GM23338 (cell line): ENCODE measurements around the gene PLXNB2. TPM values are rescaled to one million over a fixed set of nuclear protein-coding genes. Genes with fewer than 3 reads are reported as not detected.

Experiments used
- ATAC-seq: fragments of 200-7000 bp; cut with Tn5 transposase; 3 replicates; pipeline ENCODE4 v1.9.1; 2020
- DNase-seq: peaks from one replicate; pipeline ENCODE4 v3.0.0-alpha.2; 2015; ENCODE audit warnings: low spot score
- H2AFZ ChIP-seq: fragments of 200-600 bp; sonication (generic); 2 replicates; pipeline ENCODE4 v1.8.0; 2016; ENCODE audit warnings: antibody characterized with exemption, mild to moderate bottlenecking, moderate library complexity
- H3F3A ChIP-seq: fragments of 200-600 bp; sonication (generic); replicated peaks from 2 replicates; pipeline ENCODE4 v1.8.0; 2017; ENCODE audit warnings: antibody characterized with exemption, mixed run types, low read depth
- H3K27ac ChIP-seq: fragments of 200-600 bp; sonication (generic); 2 replicates; pipeline ENCODE4 v1.6.1; 2016; ENCODE audit warnings: low read depth
- H3K27me3 ChIP-seq: fragments of 200-600 bp; sonication (generic); 2 replicates; pipeline ENCODE4 v1.8.0; 2016; ENCODE audit warnings: mild to moderate bottlenecking, mixed run types, moderate library complexity; ENCODE audit not compliant: insufficient read depth
- H3K36me3 ChIP-seq: fragments of 200-600 bp; sonication (generic); 2 replicates; pipeline ENCODE4 v1.8.0; 2016; ENCODE audit warnings: mild to moderate bottlenecking; ENCODE audit not compliant: insufficient read depth
- H3K4me1 ChIP-seq: fragments of 200-600 bp; sonication (generic); 2 replicates; pipeline ENCODE4 v1.8.0; 2016; ENCODE audit warnings: mild to moderate bottlenecking, moderate library complexity; ENCODE audit not compliant: insufficient read depth
- H3K4me2 ChIP-seq: fragments of 200-600 bp; sonication (generic); 2 replicates; pipeline ENCODE4 v1.7.1; 2017; ENCODE audit warnings: mixed run types
- H3K4me3 ChIP-seq: fragments of 200-600 bp; sonication (generic); 2 replicates; pipeline ENCODE4 v1.6.1; 2016; ENCODE audit warnings: mixed run types
- H3K79me2 ChIP-seq: fragments of 200-600 bp; sonication (generic); replicated peaks from 2 replicates; pipeline ENCODE4 v1.8.0; 2017; ENCODE audit warnings: mild to moderate bottlenecking; ENCODE audit not compliant: insufficient read depth
- H3K9me2 ChIP-seq: fragments of 200-600 bp; sonication (generic); 2 replicates; pipeline ENCODE4 v1.8.0; 2017; ENCODE audit not compliant: insufficient read depth
- H4K20me1 ChIP-seq: fragments of 200-600 bp; sonication (generic); replicated peaks from 2 replicates; pipeline ENCODE4 v1.8.0; 2017; ENCODE audit warnings: mild to moderate bottlenecking; ENCODE audit not compliant: insufficient read depth
- H3K27ac Mint-ChIP-seq: 2 replicates; pipeline ENCODE4 v1.8.0; 2020; ENCODE audit warnings: inconsistent platforms, mild to moderate bottlenecking, moderate library complexity, mixed read lengths
- H3K27me3 Mint-ChIP-seq: 3 replicates; pipeline ENCODE4 v1.8.0; 2022; ENCODE audit warnings: low read depth, mild to moderate bottlenecking, moderate library complexity, mixed read lengths, inconsistent platforms; ENCODE audit not compliant: insufficient read depth, poor library complexity
- H3K36me3 Mint-ChIP-seq: 3 replicates; pipeline ENCODE4 v1.8.0; 2021; ENCODE audit warnings: low read depth, mild to moderate bottlenecking, inconsistent platforms, moderate library complexity, mixed read lengths
- H3K4me1 Mint-ChIP-seq: 3 replicates; pipeline ENCODE4 v1.8.0; 2020; ENCODE audit warnings: mild to moderate bottlenecking, inconsistent platforms, mixed read lengths
- H3K4me3 Mint-ChIP-seq: 3 replicates; pipeline ENCODE4 v1.8.0; 2021; ENCODE audit warnings: moderate library complexity, mild to moderate bottlenecking, inconsistent platforms, mixed read lengths
- H3K9me3 Mint-ChIP-seq: 3 replicates; pipeline ENCODE4 v1.8.0; 2020; ENCODE audit warnings: moderate library complexity, mild to moderate bottlenecking, inconsistent platforms, mixed read lengths
- CTCF ChIP-seq, 2 experiments: fragments of 200-600 bp in 1 of 2; sonication (generic) in 1 of 2; conservative IDR thresholded peaks; 2 replicates each; pipeline versions ENCODE4 v1.5.1 to v1.6.1; 2016 to 2017; ENCODE audit warnings: antibody characterized with exemption in 2 of 2, low read depth in 2 of 2, mild to moderate bottlenecking in 2 of 2, moderate library complexity in 1 of 2
- EZH2 ChIP-seq: fragments of 200-600 bp; sonication (generic); IDR thresholded peaks from one replicate; pipeline ENCODE4 v1.8.0; 2017; ENCODE audit warnings: antibody characterized with exemption, mild to moderate bottlenecking, low read depth; ENCODE audit not compliant: unreplicated experiment
- EZH2phosphoT487 ChIP-seq: fragments of 200-600 bp; sonication (generic); IDR thresholded peaks from one replicate; pipeline ENCODE4 v1.8.1; 2018; ENCODE audit warnings: antibody characterized with exemption; ENCODE audit not compliant: unreplicated experiment
- ZNF114 ChIP-seq: fragments of 250-450 bp; sonication (Bioruptor Pico); IDR thresholded peaks from 2 replicates; pipeline ENCODE4 v1.5.0; 2020; ENCODE audit warnings: mild to moderate bottlenecking, moderate library complexity
- ZNF462 ChIP-seq: fragments of 250-450 bp; sonication (Bioruptor Pico); IDR thresholded peaks from 2 replicates; pipeline ENCODE4 v1.5.0; 2020; ENCODE audit warnings: mild to moderate bottlenecking, moderate library complexity
- polyA plus RNA-seq: library from polyadenylated mRNA; unstranded; fragments of >200 nt; fragmentation: Nextera tagmentation; extraction: Ambion mirVana; gene quantifications from 2 replicates; pipeline ENCODE4 v1.2.1, GENCODE V29; 2016
- total RNA-seq: library from RNA; depleted of rRNA; stranded (reverse); fragments of >200 nt; shearing (Covaris generic); gene quantifications from 2 replicates; pipeline ENCODE4 v1.2.3, GENCODE V29; 2014

Gene PLXNB2
- total and polyA plus RNA-seq, 2 experiments from 2014 or later, result 29.1 to 66.3 TPM

GRCh38 chr22:50277761-50278160 lies 29.7 kb downstream of the PLXNB2 start (continued):
- no peak for TF ChIP-seq ZNF462 (CRISPR knock-in tag)
- TF ChIP-seq EZH2phosphoT487, result no peak
- no peak for TF ChIP-seq EZH2

GRCh38 chr22:50276143-50276542 lies 31.3 kb downstream of the PLXNB2 start:
- Mint-ChIP-seq H3K4me1 (peaks cover under 1% of the 10 kb centered on the region; the same call in 1 of the 3 replicates), H3K36me3 (peaks cover 63% of the 10 kb centered on the region), H3K27me3 (peaks cover 13% of the 10 kb centered on the region), H3K9me3 (peaks cover 18% of the 10 kb centered on the region), H3K4me3 (no peak overlapping the region), H3K27ac (no peak overlapping the region)
- Histone ChIP-seq H2AFZ (no peak overlapping the region), H4K20me1 (no peaks in the 10 kb centered on the region), H3K4me3 (no peak overlapping the region), H3K27ac (no peak overlapping the region), H3K9me2 (no peaks in the 10 kb centered on the region), H3K4me1 (no peaks in the 10 kb centered on the region), H3F3A (peaks cover under 1% of the 10 kb centered on the region; the same call in 1 of the 2 replicates), H3K36me3 (0 out of 2 replicates have a peak, but pooled peaks cover 8% of the 10 kb centered on the region), H3K79me2 (no peaks in the 10 kb centered on the region), H3K4me2 (no peak overlapping the region), H3K27me3 (peaks cover 10% of the 10 kb centered on the region)
- peak in 1 of 2 experiments; percentile 70; a peak in 2 of 4 replicates for TF ChIP-seq CTCF (conservative IDR thresholded peaks at IDR 0.05; ENCODE audit: low read depth in 2 of 2)
- no peak for TF ChIP-seq ZNF114 (CRISPR knock-in tag)
- DNase-seq (peak; percentile 71), ATAC-seq (peak; percentile 8; the same call in 2 of the 3 replicates)
